Activated T-cell treated with anti-CD3 and anti-CD28 coated beads for 24 hours (primary cell): Measurements from ENCODE around the gene ZDHHC8.
A peak's percentile ranks its signal among the peaks of the same experiment; 100 is the strongest.

ENCODE experiments used
- DNase-seq: peaks from one replicate; pipeline ENCODE4 v3.0.0-alpha.2; 2020; ENCODE audit warnings: low read depth

Gene ZDHHC8

DNA sequence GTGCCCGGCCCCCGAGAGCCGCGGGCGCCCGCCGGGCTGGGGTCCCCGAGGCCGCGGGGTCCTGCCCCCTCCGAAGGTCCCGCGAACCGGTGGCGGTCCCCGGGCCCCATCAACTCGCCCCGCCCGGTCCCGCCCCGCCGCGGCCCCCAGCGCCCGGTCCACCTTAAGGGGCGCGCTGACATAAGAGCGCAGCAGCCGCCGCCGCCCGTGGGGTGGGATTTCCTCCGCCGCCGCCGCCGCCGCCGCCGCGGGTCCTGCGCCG lies at the start of gene ZDHHC8:
TSS of gene ZDHHC8 (plus strand) at position 208 of the 262 bp plus-strand sequence. CDS start 144 bp downstream, outside the sequence.
- DNase-seq = peak; percentile 30

DNA sequence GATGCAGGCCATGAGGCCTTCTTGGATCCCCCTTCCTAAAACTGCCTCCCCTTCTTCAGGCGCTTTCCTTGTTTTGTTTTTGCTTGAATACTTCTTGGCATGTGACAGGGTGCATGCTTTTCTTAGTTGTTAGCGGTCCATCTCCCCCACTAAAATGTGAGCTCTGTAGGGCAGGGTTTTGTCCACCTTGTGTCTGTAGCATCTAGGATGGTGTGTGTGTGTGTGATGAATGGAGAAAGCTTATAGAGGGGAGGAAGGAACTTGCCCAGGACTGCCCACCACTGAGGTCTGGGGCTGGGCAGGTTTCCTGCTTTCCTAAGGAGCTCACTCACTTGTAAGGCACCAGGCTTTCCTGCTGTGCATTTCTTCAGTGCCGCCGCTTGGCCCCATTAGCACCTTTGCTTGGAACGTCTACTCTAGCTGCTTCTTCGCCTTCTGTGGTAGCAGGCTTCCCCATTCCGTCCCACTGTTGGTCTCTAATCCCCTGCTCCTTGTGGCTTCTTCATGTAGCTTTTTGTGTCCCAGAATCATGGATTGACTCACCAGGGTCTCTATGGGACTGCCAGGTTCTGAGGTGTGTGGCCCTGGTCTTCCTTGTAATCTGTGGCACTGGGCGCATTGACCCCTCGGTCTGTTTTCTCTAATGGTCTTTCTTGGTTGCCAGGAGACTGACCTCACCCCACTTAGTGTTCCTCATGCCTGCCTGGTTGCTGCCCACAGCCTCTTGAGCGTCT lies 48.3 kb upstream of the ZDHHC8 start:
- DNase-seq = no peak

DNA sequence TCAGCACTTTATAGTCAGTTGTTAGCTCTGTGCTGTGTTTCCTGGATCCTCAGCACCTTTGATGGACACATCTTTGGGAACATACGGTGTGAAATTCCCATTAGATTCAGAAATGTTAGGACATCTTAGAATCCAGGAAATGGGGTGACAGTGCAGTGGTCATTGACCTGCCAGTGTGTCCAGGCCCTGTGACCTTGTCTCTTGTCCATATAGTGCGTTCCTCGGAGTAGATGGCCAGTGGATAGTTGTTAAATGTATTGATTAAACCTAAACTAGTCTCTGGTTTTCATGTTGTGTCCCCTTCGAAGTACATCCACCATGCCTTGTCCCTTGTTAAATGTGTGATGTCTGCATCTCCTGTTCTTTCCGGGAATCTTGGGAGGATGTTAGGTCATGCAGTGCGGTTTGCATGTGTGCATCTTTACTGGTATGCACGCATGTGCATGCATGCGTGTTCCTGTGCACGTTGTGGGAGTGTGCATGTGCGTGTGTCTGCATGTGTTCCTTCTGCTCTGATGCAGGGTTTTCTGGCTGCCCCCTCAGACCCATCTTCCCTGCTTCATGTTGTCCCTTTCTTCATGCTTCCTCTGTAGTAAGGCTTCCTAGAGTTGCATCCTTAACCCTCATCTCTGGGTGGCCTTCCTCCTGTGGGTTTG lies 47.6 kb upstream of the ZDHHC8 start:
- DNase-seq = no peak

GRCh38 chr22:20084547-20085413 lies 46.8 kb upstream of the ZDHHC8 start:
- DNase-seq = no peak

DNA sequence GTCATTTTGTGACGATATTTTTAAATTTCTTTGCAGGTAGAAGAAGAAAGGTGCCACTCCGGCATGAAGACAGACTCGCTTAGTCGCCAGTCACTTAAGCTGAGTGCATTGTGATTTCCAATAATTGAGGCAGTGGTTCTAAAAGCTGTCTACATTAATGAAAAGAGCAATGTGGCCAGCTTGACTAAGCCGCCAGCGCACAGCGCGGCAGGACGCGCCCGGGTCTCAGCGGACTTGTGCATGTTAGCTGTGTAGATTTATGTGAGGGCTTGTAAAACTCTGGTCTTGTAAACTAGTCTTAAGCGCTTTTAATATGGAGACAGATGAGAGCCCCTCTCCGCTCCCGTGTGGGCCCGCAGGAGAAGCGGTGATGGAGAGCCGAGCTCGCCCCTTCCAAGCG lies 46.0 kb upstream of the ZDHHC8 start:
- no peak for DNase-seq

DNA sequence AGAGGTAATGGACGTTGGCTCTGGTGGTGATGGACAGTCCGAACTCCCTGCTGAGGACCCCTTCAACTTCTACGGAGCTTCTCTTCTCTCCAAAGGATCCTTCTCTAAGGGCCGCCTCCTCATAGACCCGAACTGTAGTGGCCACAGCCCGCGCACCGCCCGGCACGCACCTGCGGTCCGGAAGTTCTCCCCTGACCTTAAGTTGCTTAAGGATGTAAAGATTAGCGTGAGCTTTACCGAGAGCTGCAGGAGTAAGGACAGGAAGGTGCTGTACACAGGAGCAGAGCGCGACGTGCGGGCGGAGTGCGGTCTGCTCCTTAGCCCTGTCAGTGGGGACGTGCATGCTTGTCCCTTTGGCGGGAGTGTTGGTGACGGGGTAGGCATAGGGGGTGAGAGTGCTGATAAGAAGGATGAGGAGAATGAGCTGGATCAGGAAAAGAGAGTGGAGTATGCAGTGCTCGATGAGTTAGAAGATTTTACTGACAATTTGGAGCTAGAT lies 45.5 kb upstream of the ZDHHC8 start:
- no peak for DNase-seq

DNA sequence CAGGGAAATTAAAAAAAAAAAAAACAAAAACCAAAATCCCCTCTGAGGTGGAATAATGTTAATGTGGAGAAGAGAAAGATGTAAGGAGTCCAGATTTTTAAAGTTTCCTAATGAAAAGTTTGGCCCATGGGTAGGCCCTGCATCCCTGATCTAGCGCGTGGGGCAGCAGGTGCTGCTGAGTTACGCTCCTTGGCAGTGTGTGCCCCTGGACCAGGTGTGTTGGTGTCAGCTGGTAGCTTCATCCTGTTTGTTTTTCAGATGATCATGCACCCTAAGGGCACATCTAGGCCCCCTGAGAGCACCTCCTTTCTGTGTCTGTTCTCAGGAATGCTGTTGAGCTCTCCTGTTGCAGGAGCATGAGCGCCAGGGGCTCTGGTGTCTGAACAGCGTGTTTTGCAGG lies 44.8 kb upstream of the ZDHHC8 start:
- DNase-seq = no peak

- no peak for DNase-seq
Observed at GRCh38 chr22:20087319-20088262, 44.0 kb upstream of the ZDHHC8 start.

GRCh38 chr22:20088263-20088648 lies 43.3 kb upstream of the ZDHHC8 start:
- DNase-seq = no peak

GRCh38 chr22:20089226-20089976 lies 42.2 kb upstream of the ZDHHC8 start:
- DNase-seq = no peak

GRCh38 chr22:20089977-20090729 lies 41.5 kb upstream of the ZDHHC8 start:
- no peak for DNase-seq

GRCh38 chr22:20090730-20091240 lies 40.8 kb upstream of the ZDHHC8 start:
- no peak for DNase-seq

DNA sequence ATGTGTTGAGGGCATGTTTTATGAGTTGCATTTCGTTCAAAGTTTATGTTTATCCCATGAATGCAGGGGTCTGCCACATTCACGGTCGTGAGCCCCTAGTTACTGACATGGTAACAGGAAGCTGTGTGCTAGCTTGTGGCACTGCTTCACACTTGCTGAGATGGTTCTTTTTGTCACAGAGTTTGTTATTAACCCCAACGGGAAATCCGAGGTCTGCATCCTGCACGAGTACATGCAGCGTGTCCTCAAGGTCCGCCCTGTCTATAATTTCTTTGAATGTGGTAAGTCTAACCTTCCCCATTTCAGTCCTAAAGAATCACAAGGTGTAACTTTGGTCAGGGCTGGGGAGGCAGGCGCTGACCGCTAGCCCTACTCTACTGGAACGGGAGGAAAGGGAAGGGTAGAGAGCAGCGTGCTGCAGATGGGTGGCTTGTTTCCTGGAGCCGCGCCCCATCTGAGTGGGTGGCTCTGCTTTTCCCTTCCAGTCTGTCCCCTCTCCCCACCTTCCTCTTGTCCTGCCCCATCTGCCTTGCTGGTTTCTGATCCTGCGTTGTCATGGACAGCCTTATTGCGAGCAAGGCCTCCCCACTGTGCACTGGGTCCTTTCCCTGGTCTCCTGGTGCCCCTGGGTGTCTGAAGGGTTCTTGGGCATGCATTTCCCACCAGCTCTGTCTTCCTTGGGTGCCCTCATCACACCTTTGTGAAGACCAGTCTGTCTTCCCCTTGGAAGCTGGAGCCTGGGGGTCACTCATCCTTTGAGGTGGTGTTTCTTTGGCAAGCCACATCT lies 39.7 kb upstream of the ZDHHC8 start:
- DNase-seq = no peak

DNA sequence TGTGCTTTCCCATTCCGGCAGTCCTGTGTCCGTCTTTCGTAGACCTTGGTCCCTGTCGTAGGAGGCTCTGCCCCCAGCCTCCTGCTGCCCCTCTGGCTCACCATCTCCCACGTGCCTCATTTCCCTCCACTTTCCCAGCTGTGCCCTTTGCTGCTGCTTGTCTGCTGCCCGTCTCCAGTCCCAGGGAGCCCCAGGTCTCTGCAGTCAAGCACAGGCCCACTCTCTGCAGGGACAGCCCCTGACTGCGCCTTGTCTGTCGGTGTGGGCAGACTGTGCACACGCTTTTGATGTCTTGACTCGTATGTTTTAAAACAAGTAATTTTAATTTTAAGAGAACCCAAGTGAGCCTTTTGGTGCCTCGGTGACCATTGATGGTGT lies 39.1 kb upstream of the ZDHHC8 start:
- DNase-seq = no peak

- no peak for DNase-seq
Observed at GRCh38 chr22:20093418-20094196, 38.0 kb upstream of the ZDHHC8 start.

DNA sequence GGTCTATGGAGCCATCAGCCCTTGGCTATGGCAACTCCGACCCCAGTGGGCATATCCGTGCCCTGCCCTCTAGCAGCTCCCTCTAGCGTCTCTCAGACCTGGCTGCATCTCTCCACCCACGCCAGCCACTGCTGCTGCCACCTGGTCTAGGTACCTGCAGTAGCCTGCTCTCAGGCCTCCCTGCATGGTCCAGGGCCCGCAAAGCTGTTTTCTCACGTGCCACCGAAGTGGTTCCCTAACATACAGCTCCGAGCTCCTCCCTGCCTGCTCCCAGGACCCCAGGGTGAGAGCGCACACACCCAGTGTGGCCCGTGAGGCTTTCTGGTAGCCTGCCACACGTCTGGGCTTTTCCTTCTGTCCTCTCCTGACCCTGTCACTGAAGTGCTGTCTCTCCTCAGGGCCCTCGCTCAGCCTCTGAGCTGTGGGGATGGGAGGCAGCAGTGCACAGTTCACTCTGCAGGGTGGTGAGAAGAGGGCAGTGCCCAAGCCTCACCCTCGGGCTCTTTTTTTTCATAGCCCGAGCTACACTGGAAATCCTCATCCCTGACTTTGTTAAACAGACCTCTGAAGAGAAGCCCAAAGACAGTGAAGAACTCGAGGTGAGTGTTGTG lies 37.3 kb upstream of the ZDHHC8 start:
- DNase-seq = no peak

DNA sequence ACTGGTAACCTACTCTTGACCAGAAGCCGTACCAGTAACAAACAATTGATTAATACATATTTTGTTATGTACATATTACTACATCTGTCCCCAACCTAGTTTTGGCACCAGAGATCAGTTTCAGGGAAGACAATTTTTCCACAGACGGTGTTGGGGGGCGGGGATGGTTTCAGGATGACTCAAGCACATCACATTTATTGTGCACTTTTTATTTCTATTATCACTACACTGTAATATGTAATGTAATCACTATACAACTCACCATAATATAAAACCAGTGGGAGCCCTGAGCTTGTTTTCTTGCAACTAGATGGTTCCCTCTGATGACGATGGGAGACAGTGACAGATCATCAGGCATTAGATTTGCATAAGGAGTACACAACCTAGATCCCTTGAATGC lies 36.1 kb upstream of the ZDHHC8 start:
- DNase-seq = no peak
